ENCODE measurements around the gene DGKD.
"Not testable (repeated sequence)": the region's sequence is repeated elsewhere in the genome, so short reads cannot be mapped to it uniquely, and the experiment has no call there.

The DGKD gene

DNA sequence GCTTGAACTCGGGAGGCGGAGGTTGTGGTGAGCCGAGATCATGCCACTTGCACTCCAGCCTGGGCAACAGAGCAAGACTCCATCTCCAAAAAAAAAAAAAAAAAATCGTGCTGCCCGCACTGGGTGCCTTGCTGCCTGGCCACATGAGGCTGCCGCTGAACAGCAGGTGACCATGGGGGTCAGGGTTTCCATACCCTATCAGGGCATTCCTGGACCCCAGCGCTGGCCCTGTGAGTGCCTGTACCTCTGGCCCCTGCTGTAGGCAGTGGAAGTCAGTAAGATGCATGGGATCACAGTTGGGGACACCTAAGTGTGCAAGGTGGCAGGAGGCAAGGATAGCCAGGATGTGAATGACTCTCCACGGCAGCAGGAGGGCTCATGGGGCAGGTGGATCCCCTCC lies 27.8 kb upstream of the DGKD start:
- no peak overlapping the region for H3K4me3 ChIP-seq (ENCODE audit: low read length)
- DNase-seq (ENCODE audit: low read depth): no peak
- TF ChIP-seq, protein P1, sequence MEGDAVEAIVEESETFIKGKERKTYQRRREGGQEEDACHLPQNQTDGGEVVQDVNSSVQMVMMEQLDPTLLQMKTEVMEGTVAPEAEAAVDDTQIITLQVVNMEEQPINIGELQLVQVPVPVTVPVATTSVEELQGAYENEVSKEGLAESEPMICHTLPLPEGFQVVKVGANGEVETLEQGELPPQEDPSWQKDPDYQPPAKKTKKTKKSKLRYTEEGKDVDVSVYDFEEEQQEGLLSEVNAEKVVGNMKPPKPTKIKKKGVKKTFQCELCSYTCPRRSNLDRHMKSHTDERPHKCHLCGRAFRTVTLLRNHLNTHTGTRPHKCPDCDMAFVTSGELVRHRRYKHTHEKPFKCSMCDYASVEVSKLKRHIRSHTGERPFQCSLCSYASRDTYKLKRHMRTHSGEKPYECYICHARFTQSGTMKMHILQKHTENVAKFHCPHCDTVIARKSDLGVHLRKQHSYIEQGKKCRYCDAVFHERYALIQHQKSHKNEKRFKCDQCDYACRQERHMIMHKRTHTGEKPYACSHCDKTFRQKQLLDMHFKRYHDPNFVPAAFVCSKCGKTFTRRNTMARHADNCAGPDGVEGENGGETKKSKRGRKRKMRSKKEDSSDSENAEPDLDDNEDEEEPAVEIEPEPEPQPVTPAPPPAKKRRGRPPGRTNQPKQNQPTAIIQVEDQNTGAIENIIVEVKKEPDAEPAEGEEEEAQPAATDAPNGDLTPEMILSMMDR (IDR thresholded peaks at IDR 0.05; ENCODE audit: insufficient read depth, low read depth, low read length, missing control alignments): no peak

DNA sequence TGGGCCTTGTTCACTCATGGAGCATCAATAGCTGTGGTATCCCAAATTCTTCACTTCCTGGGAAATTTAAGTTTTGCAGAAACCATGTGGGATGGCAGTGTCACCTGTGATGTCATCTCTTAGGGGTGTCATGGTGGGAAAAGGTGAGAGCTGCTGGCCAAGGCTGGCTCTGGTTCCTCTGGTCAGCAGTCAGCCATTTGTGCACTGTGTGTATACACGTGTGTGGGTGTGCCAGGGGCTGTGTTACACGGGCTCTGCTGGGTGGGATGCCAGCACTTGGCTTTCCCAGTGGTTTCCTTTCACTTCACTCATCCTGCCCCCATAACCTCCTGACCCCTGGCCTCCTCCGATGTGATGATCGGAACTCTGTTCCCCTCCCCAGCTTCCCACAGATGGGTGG lies 25.4 kb upstream of the DGKD start:
- H3K4me3 ChIP-seq (ENCODE audit: low read length): no peak overlapping the region
- TF ChIP-seq, protein P1 (IDR thresholded peaks at IDR 0.05; ENCODE audit: insufficient read depth, low read depth, low read length, missing control alignments): no peak
- no peak for DNase-seq (ENCODE audit: low read depth)

DNA sequence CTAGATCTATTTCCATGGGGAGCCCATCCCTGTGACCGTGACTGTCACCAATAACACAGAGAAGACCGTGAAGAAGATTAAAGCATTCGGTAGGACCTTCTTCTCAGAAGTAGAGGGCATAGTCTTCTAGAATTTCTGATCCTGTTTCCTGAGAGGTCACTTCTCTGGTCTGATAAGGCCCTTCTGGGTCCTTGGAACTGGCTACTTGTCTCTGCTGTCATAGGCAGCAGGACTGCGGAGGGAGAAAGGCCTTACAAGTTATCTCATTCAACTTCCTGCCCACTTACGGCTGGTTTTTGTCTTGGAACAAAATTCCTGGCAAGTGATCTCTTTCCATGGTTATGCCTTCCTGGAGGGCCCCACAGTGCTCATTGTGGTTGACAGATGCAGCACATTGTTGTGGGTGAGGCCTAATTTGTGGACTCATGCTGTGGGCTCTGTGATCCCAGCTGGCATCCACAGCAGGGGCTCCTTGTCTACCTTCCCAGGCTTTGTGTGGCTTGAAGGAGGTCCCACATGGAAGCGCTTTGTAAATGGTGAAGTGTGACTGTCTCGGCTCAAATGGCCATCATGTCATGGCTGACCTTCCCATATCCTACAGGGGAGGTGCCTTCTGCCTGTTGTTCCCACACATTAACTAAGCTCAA lies 24.7 kb upstream of the DGKD start:
- no peak overlapping the region for H3K4me3 ChIP-seq (ENCODE audit: low read length)
- DNase-seq (ENCODE audit: low read depth): no peak
- TF ChIP-seq, protein P1 (IDR thresholded peaks at IDR 0.05; ENCODE audit: insufficient read depth, low read depth, low read length, missing control alignments): no peak

DNA sequence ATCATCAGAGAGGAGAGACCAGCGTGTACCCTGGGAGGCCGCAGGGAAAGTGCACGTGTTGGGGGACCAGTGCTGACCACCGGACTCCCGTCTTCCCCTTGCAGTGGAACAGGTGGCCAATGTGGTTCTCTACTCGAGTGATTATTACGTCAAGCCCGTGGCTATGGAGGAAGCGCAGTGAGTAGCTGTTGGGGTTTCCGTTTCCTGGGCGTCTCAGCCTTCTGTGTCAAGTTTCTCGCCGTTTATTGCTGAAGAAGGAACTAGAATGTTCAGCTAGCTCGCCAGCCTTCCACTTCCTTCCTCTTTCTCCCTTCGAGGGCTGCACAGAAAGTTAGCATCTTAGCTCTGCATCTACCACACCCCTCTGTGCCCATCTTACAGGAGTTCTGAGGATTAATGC lies 22.8 kb upstream of the DGKD start:
- TF ChIP-seq, protein P1 (IDR thresholded peaks at IDR 0.05; ENCODE audit: insufficient read depth, low read depth, low read length, missing control alignments): no peak
- no peak for DNase-seq (ENCODE audit: low read depth)
- H3K4me3 ChIP-seq (ENCODE audit: low read length): no peak overlapping the region

DNA sequence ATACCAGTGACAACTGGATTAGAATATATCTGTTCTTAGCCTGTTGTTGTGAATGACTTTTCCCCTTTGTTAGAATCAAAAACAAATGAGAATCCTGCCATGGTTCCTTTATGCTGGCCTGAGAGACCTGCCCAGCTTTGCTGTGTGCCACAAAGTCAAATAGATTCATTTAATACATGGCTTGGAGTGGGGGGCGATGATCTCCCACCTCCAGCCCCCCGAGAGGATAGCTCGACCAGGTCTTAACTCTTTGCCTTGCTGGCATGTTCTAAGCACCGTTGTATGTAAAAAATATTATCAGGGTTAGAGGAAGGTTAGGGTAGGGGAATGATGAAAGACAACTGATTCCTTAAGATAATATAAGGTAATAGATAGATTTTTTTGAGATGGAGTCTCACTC lies 22.2 kb upstream of the DGKD start:
- DNase-seq (ENCODE audit: low read depth): no peak
- TF ChIP-seq, protein P1 (IDR thresholded peaks at IDR 0.05; ENCODE audit: insufficient read depth, low read depth, low read length, missing control alignments): no peak
- H3K4me3 ChIP-seq (ENCODE audit: low read length): no peak overlapping the region

DNA sequence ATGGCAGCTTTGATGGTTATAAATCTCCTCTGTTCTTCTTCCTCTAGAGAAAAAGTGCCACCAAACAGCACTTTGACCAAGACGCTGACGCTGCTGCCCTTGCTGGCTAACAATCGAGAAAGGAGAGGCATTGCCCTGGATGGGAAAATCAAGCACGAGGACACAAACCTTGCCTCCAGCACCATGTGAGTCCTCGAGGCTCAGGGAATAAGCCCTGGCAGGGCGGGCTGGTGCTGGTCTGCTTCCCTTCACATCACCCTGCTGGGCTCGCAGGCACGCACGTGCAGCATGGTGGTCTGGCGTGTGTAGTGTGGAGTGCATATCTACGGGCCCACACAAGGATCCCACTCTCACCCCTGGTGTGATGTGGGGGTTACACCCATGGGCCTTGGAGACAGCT lies 19.4 kb upstream of the DGKD start:
- TF ChIP-seq, protein P1 (IDR thresholded peaks at IDR 0.05; ENCODE audit: insufficient read depth, low read depth, low read length, missing control alignments): no peak
- no peak for DNase-seq (ENCODE audit: low read depth)
- no peak overlapping the region for H3K4me3 ChIP-seq (ENCODE audit: low read length)

DNA sequence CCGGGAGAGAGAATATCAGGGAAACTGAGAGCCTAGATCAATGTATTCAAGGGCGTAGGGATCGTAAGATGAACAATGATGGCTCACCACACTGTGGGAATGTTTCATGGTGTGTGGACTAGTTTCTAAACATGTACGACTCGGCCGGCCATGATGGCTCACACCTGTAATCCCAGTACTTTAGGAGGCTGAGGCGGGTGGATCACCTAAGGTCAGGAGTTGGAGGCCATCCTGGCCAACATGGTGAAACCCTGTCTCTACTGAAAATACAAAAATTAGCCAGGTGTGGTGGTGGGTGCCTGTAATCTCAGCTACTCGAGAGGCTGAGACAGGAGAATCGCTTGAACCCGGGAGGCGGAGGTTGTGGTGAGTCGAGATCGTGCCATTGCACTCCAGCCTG lies 18.2 kb upstream of the DGKD start:
- not testable (repeated sequence) for H3K4me3 ChIP-seq (ENCODE audit: low read length); DNase-seq (ENCODE audit: low read depth)
